HUES64 (cell line): Measurements from ENCODE around the gene DIP2C.
"Not testable (repeated sequence)": the region's sequence is repeated elsewhere in the genome, so short reads cannot be mapped to it uniquely, and the experiment has no call there.

Experiments
- H3K27ac ChIP-seq: 2 replicates; pipeline ENCODE4 v1.7.0; 2013; ENCODE audit warnings: low read depth, low read length, inconsistent platforms
- H3K27me3 ChIP-seq: 2 replicates; pipeline ENCODE4 v1.6.1; 2013; ENCODE audit warnings: mild to moderate bottlenecking, low read length; ENCODE audit not compliant: insufficient read depth
- H3K36me3 ChIP-seq: 2 replicates; pipeline ENCODE4 v1.6.1; 2013; ENCODE audit warnings: mild to moderate bottlenecking, low read length; ENCODE audit not compliant: insufficient read depth
- H3K4me1 ChIP-seq: 2 replicates; pipeline ENCODE4 v1.6.1; 2013; ENCODE audit warnings: mild to moderate bottlenecking, low read length, moderate library complexity; ENCODE audit not compliant: insufficient read depth
- H3K4me3 ChIP-seq: 2 replicates; pipeline ENCODE4 v1.5.1; 2013; ENCODE audit warnings: mild to moderate bottlenecking, low read length, moderate library complexity
- H3K9ac ChIP-seq: 2 replicates; pipeline ENCODE4 v1.6.1; 2013; ENCODE audit warnings: mild to moderate bottlenecking, low read depth, low read length
- H3K9me3 ChIP-seq: 2 replicates; pipeline ENCODE4 v1.6.1; 2013; ENCODE audit warnings: low read depth, low read length; ENCODE audit not compliant: insufficient read depth
- WGBS: fragments of 150-250, 120-280 bp; methylation state at CpG from one replicate; pipeline ENCODE4 v1.1.7; 2013; ENCODE audit warnings: missing lambda C conversion rate; 5-methylcytosine and 5-hydroxymethylcytosine counted together

The DIP2C gene

DNA sequence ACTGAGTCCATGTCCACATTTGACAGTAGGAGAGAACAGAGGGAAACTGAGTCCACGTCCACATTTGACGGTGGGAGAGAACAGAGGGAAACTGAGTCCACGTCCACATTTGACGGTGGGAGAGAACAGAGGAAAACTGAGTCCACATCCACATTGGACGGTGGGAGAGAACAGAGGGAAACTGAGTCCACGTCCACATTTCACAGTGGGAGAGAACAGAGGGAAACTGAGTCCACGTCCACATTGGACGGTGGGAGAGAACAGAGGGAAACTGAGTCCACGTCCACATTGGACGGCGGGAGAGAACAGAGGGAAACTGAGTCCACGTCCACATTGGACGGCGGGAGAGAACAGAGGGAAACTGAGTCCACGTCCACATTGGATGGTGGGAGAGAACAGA lies 42.4 kb downstream of the DIP2C start:
- not testable (repeated sequence) for H3K4me1 ChIP-seq, H3K9ac ChIP-seq, H3K4me3 ChIP-seq, H3K36me3 ChIP-seq, H3K27ac ChIP-seq, H3K9me3 ChIP-seq, H3K27me3 ChIP-seq
- 97% methylated on average over 15 of the region's 15 CpGs for WGBS

DNA sequence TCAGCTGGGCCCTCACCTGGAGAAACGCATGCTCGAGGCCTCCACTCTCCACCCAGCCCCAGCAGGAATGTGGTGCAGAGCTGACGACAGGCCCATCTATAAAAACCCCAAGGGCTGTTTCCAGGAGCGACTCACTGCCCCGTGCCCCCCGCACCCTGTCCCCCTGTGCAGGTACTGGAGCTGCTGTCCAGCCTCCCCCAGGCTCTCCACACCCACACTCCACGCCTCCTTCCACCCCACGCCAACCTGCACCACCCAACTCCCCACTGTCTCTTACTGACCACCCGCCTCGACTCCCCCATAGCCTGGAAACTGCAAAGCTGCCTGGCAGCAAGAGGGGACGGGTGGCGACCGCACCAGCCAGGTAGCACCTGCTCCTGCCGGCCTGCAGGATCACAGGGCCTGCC lies 43.3 kb downstream of the DIP2C start:
- H3K4me1 ChIP-seq = no peaks in the 10 kb centered on the region
- no peaks in the 10 kb centered on the region for H3K9me3 ChIP-seq
- no peaks in the 10 kb centered on the region for H3K27me3 ChIP-seq
- no peaks in the 10 kb centered on the region for H3K36me3 ChIP-seq
- no peak overlapping the region for H3K4me3 ChIP-seq
- no peak overlapping the region for H3K9ac ChIP-seq
- WGBS = 90% methylated on average over 14 of the region's 14 CpGs
- no peak overlapping the region for H3K27ac ChIP-seq

DNA sequence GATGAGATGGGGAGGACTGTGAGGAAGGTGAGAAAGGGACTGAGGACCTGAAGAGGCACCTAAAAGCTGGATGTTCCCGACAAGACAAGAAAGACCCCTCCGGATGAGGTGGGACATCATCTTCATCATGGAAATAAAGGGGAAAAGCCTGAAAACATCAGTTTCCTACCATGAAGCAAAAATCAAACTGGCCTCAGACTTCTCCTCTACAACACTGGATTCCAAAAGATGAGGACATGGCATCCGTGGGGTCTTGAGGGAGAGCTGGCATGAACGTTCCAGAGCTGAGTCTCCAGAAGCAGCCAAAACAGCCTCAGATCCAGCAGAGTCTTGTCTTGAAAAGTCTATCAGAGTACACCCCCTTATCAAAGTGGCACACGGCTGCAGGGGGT lies 44.5 kb downstream of the DIP2C start:
- Histone ChIP-seq H3K9ac (no peak overlapping the region), H3K4me3 (no peak overlapping the region), H3K36me3 (no peaks in the 10 kb centered on the region), H3K27me3 (no peaks in the 10 kb centered on the region), H3K27ac (no peak overlapping the region), H3K9me3 (no peaks in the 10 kb centered on the region), H3K4me1 (no peaks in the 10 kb centered on the region)
- 95% methylated on average over 4 of the region's 5 CpGs for WGBS

DNA sequence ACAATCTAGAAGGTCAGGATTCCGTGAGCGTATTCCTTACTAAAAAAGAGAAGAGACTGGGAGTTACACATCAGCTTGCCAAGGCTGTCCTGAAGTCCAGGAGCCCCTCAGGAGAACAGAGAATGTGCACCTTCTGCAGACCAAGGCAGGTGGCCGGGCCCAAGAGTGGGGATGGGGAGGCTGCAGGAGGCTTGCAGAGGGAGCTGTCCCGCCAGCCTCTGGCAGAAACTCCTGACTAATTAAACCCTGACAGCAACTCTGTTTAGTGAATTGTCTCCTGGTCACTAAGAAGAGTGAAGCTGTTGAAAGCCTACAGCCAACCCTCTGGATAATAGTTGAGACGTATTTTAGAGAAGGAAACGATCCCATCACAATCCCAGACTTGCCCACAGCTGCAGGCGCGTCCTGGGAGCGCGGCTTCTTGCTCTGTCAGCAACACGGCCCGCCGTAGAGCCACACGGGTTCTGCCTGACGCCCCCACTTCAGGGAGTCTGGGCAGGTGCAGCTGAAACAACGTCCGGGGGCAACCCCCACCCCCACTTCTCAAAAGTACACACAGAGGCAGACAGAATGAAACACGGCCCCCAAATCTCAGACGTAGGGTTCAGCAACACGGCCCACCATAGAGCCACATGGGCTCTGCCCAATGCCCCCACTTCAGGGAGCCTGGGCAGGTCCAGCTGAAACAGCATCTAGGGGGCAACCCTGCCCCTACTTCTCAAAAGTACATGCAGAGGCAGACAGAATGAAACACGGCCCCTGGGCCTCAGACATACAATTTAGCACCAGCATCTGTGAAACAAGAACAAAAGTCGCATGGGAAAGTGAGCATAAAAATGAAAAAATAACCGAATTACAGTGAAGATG lies 45.2 kb downstream of the DIP2C start:
- Histone ChIP-seq H3K27ac (no peak overlapping the region), H3K4me1 (no peaks in the 10 kb centered on the region), H3K27me3 (no peaks in the 10 kb centered on the region), H3K9me3 (no peaks in the 10 kb centered on the region), H3K36me3 (no peaks in the 10 kb centered on the region), H3K9ac (no peak overlapping the region), H3K4me3 (no peak overlapping the region)
- WGBS = 85% methylated on average over 23 of the region's 23 CpGs

DNA sequence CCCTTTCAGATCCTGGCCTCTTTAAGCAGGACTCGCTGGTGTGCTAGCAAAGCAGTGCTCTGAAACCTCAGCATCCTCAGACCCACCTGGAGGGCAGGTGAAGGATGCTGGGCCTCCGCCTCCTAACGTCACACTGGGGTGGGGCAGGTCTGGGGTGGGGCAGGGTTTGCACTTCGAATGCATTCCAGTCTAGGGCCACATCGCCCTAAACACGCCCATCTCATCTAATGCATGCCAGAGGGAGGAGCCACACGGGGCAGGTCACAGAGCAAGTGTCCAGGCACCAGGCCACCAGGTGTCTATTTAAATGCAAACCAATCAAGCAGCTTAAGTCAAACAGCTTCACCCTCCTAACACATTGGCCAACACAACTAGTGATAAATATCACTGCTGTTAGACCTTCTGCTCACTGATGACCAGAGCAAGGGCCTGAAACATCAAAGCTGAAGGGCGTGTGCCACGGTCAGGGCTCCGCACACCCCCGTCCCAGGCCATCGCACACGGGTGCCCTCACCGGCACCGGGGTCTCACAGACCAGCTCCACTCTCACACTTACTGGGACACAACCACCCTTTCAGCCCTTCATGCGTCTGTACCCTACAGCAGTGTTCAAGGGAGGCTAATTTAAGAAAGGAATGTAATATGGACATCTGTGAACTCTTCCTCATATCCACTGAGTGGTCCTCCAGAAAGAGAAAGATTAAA lies 47.1 kb downstream of the DIP2C start:
- no peak overlapping the region for H3K27ac ChIP-seq
- 86% methylated on average over 15 of the region's 16 CpGs for WGBS
- no peaks in the 10 kb centered on the region for H3K27me3 ChIP-seq
- no peaks in the 10 kb centered on the region for H3K36me3 ChIP-seq
- H3K4me1 ChIP-seq = no peaks in the 10 kb centered on the region
- no peak overlapping the region for H3K4me3 ChIP-seq
- H3K9ac ChIP-seq = no peak overlapping the region
- no peaks in the 10 kb centered on the region for H3K9me3 ChIP-seq

DNA sequence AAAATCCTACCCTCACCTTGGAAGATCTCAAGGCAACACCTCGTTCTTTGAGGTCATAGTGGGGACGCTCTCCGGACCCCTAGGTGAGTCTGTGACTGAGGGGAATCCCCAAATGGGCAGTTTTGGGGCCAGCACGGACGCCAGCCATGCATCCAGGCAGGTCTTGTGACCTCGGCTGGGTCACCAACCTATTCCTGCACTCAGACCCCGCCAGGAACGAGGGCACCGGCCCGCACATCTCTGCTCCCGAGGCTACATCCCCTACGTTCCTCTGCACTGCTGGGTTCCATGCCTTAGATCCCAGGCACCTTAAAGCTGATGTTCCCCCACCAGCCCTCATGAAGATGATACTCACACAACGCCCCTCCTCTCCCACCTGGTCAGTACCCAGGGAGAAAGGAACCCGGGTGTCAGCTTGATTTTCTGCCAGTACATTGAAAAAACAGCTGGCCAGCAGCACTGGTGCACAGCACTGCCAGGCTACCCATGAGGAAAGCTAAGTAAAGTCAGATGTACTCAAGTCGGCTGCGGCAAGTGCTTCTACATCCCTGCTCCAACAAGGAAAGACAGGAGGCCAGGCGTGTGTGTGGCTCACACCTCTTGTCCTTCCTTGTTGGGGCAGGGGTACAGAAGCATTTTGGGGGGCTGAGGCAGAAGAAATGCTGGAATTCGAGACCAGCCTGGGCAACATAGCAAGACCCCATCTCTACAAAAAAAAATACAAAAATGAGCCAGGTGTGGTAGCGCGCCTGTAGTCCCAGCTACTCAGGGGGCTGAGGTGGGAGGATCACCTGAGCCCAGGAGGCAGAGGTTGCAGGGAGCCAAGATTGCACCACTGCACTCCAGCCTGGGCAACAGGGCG lies 48.1 kb downstream of the DIP2C start:
- Histone ChIP-seq H3K4me3 (no peak overlapping the region), H3K27me3 (no peaks in the 10 kb centered on the region), H3K27ac (no peak overlapping the region), H3K9ac (no peak overlapping the region), H3K9me3 (no peaks in the 10 kb centered on the region), H3K4me1 (no peaks in the 10 kb centered on the region), H3K36me3 (no peaks in the 10 kb centered on the region)
- 92% methylated on average over 20 of the region's 21 CpGs for WGBS

DNA sequence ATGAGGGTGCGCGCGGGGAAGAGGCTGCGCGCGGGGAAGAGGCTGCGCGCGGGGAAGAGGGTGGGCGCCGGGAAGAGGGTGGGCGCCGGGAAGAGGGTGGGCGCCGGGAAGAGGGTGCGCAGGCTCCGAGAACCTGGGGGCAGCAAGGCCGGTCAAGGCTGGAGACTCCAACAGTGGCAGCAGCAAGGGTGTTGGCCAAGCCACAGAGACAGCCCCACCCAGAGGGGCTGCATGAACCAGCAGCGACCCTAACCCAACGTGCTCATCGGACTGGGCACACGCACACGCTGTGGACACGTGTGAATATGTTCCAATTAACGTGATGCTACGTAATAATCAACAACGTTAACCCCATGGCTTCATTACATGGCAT lies 48.8 kb downstream of the DIP2C start:
- Histone ChIP-seq H3K9ac (no peak overlapping the region), H3K36me3 (no peaks in the 10 kb centered on the region), H3K9me3 (no peaks in the 10 kb centered on the region), H3K27me3 (no peaks in the 10 kb centered on the region), H3K27ac (no peak overlapping the region), H3K4me1 (no peaks in the 10 kb centered on the region), H3K4me3 (no peak overlapping the region)
- 95% methylated on average over 27 of the region's 27 CpGs for WGBS

DNA sequence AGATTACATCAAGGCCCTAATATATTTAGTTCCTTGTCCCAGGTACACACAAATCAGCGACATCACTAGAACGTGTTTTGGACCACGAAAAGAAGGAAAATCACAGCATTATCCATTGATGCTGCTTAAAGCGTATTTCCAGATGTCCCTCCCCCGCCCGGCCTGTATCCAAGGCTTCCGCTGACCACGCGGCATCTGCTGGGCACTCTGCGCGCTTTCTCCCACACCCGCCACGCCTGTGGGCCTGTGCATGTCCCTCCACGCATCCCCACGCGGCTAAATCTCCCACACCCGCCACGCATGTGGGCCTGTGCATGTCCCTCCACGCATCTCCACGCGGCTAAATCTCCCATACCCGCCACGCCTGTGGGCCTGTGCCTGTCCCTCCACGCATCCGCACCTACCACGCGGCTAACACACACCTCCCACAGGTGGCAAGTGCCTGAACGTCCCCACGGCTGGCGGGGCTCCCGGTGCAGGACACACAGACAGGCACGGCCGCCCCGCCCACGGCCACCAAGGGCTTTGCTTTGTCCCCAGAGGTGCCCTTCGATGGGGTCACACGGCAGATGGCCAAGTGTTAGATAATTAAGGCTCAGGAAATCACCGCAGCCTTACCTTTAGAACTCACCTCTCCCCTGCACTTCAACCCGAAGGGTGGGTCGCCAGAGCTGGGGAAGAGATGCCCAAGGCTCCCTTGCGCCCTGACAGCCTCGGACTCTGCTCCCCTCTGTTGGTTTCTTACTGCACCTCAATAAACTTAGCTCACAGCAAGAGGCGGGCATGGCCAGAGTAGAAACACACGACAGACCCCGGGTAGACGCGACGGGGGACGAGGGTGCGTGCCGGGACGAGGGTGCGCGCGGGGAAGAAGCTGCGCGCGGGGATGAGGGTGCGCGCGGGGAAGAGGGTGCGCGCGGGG lies 49.5 kb downstream of the DIP2C start:
- H3K4me1 ChIP-seq = no peaks in the 10 kb centered on the region
- no peaks in the 10 kb centered on the region for H3K36me3 ChIP-seq
- no peak overlapping the region for H3K4me3 ChIP-seq
- H3K9ac ChIP-seq = no peak overlapping the region
- H3K27ac ChIP-seq = no peak overlapping the region
- H3K27me3 ChIP-seq = no peaks in the 10 kb centered on the region
- no peaks in the 10 kb centered on the region for H3K9me3 ChIP-seq
- WGBS = 96% methylated on average over 64 of the region's 64 CpGs

DNA sequence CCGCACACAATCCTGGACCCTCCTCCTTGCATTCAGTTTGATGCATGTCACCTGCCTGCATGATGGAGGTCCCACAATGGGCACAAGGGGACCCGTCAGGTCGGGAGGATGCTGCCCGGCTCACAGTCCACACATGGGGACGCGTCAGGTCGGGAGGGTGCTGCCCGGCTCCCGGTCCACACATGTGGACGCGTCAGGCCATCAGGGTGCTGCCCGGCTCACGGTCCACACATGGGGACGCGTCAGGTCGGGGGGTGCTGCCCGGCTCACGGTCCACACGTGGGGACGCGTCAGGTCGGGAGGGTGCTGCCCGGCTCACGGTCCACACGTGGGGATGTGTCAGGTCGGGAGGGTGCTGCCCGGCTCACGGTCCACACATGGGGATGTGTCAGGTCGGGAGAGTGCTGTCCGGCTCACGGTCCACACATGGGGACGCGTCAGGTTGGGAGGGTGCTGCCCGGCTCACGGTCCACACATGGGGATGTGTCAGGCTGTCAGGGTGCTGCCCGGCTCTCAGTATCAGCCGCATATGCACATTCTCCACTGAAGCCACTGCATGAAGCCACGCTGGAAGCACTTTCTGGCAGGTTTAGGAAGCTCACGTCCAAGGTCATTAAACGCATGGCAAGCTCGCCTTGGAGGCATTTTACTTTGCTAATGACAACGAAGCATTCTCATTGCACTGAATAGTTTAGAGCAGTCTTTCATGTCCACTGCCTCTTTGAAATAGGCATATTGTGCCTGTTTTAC lies 50.3 kb downstream of the DIP2C start:
- H3K9me3 ChIP-seq = no peaks in the 10 kb centered on the region
- H3K27ac ChIP-seq = no peak overlapping the region
- no peak overlapping the region for H3K4me3 ChIP-seq
- no peaks in the 10 kb centered on the region for H3K27me3 ChIP-seq
- H3K4me1 ChIP-seq = no peaks in the 10 kb centered on the region
- 93% methylated on average over 42 of the region's 42 CpGs for WGBS
- no peak overlapping the region for H3K9ac ChIP-seq
- no peaks in the 10 kb centered on the region for H3K36me3 ChIP-seq

DNA sequence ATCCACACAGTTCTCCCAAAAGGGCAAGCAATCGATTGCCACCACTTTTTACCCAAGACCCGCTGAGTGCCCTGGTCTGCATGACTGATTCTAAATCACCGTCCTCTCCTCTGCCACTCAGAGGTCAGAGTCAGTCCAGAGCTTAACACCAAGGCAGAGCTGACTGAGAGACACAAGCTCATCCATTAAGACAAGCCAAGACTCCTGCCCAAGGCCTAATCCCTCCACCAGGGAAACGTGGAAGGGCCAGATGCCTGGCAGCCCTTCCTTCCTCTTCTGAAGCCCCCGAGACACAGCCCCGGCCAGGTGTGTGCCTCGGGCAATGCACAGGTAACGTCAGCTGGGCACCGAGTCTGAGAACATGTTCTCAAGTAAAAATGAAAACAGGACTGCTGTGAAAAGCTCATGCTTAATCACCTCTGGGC lies 51.7 kb downstream of the DIP2C start:
- Histone ChIP-seq H3K4me3 (no peak overlapping the region), H3K4me1 (no peaks in the 10 kb centered on the region), H3K27me3 (no peaks in the 10 kb centered on the region), H3K36me3 (no peaks in the 10 kb centered on the region), H3K27ac (no peak overlapping the region), H3K9me3 (no peaks in the 10 kb centered on the region), H3K9ac (no peak overlapping the region)
- 91% methylated on average over 9 of the region's 9 CpGs for WGBS
